Hippocampal formation (tissue), 2 donors: ENCODE data around the gene MYRF.

Experiments used
- DNase-seq, 2 donors: peaks; one replicate each; lab custom pipeline; 2025; lab: John Stamatoyannopoulos, UW

The MYRF gene

DNA sequence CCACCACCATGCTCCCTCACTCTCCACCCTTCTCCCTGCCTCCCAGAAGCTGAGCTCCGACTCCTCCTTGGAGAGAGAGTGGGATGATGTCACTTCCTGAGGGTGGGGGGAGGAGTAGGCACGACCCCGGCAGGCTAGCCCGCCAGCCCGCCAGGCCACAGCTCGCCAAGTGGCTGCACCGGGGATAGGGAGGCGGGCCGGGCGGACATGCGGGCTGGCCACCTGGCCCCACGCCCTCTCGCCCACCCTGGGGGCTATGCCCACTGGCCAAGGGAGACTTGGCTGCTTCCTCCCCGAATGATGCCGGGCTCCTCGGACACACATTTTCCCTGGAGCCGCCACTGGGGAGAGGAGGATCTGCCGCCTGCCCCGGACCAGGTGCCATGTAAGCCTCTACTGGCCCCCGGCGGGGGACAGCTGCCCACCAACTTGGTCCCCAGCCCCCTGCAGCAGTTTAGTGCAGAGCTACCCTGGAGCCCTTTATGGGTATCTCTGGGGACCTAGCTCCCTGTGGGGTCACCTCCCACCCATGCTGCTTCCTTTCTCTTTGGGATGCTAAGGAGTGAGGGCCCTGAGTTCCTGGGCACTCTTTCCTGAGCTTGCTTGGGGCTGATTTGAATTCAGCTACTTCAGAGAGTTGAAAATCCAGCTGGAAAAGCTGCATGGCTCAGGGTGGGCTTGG lies 33.7 kb upstream of the MYRF start:
- no peak for DNase-seq

DNA sequence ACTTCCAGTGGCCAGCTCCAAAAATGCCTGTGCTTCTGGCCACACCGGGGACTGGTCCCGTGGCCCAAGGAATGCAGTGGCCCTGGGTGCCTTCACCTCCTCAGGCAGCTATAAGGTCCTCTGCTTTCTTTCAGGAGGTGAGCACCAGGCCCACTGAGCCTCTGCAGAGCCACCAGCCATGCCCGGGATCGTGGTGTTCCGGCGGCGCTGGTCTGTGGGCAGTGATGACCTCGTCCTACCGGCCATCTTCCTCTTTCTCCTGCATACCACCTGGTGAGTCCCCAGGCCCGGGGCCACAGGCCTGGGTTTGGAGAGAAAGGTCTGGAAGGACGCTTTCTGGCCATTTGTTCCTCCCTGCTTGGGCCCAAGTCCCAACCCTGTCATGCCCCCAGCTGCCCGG lies 32.5 kb upstream of the MYRF start:
- DNase-seq, result no peak

DNA sequence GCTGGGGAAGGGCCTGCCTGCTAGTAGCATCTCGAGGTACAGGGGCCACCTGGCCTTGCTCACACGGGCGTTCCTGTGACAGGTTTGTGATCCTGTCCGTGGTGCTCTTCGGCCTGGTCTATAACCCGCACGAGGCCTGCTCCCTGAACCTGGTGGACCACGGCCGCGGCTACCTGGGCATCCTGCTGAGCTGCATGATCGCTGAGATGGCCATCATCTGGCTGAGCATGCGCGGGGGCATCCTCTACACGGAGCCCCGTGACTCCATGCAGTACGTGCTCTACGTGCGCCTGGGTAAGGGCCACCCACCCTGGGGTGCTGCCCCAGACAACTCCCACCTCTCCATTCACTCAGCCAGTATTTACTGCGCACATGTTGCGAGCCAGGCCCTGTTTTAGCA lies 31.8 kb upstream of the MYRF start:
- no peak for DNase-seq

DNA sequence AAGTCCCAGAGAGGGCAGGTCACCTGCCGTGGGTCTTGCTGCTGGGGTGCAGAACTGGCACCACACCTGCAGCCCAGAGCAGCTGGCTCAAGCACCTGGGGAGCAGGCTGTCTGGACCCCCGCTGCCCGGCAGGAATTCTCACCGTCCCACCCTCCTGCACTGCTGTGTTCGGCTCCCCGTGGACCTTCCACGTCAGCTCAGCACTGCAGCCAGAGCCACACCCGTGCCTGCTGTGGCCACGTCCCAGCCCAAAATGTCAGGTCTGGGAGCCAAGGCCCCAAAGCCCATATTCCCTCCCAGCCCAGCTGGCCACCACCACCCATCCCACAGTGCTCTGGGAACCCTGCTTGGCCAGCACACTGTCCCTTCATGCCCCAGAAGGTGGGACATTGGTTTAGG lies 28.0 kb upstream of the MYRF start:
- no peak for DNase-seq

DNA sequence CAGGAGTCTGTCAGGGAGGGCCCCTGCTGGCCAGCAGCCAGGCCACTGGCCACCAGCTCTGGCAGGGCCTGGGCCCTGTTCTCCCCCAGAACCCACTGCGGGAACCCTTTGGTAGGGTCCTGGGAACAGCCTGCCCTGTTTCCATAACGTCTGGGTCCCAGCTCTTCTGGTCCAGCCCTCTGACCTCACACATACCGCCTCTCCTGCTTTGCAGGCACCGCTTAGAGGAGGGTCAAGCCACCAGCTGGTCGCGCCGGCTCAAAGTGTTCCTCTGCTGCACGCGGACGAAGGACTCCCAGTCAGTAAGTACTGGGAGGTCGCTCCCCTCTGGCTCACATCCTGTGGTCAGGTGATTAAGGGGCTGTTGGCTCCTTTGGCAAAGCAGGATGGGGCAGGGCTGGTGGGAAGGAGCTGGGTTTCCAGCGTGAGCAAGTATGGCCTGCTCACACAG lies 26.6 kb upstream of the MYRF start:
- DNase-seq, result no peak

DNA sequence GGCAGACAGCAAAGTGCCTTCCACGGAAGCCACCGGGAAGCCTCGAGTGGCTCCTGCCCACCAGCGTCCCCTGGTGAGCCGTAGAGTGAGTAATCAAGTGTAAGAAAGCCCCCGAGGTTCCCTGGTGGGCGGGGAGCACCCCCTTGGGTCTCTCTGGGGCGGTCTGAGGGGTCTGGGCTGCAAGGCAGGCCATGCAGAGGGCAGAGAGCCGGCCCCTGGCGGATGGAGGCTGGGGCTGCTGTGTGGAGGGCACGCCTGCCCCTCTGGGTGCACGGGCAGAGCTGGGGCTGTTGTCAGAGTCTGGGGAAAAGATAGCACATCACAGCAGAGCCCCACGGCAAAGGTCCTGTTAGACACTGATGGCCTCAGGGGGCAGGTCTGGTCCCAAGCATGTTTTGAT lies 25.7 kb upstream of the MYRF start:
- no peak for DNase-seq

DNA sequence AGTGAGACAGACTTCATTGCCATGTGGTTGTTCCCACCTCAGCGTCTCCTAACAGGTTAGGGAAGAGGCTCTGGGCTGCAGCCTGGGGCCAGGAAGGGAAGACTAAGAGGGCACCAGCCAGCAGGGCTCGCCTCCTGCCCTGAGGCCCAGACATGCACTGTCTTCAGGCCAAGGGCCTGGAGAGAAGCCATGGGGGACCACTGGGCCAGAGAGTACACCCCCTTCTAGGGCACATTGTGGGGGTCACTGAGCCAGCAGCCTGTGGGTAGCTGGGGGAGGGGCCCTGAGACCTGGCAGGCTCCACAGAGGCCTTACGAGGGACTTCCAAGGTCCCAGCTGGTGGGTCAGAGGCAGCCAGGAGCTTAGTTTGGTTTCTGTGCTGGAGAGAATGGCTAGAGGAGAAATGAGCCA lies 25.0 kb upstream of the MYRF start:
- peak in 1 of 2 donors; percentile 23 for DNase-seq

DNA sequence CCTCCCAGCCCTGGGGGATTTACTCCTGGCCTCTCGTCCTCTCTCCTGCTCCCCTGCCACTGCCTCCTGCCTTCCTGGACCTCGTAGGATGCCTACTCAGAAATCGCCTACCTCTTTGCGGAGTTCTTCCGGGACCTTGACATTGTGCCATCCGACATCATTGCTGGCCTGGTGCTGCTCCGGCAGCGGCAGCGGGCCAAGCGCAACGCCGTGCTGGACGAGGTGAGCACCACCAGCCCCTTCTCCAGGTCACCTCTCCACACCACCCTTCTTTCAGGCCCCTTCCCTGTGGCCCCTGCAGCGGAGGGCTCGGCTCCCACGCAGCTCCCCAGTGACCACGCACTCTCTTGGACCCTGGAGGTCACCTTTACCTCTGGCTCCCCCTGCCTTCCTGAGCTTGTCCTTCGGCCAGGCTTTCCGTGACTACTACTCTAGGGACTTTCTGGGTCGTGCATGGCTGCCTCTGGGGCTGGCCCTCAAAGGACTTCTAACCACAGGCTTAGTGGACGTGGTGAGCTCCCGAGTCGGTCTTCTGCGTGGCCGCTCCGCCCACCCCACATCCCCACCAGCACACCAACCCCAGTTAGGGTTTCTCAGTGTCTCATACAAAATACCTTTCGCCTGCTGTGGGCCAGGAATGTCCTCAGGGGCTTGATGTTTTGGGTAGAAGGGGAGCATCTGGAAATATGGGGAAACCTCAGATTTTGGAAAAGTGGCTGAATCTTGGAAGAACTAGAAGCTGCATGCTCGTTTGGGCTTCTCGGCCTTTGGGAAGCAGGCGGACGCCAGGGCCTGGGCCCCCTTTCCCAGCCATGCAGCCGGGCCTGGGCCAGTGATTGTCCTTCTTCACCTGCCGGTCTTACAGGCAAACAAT lies 24.1 kb upstream of the MYRF start:
- no peak for DNase-seq

DNA sequence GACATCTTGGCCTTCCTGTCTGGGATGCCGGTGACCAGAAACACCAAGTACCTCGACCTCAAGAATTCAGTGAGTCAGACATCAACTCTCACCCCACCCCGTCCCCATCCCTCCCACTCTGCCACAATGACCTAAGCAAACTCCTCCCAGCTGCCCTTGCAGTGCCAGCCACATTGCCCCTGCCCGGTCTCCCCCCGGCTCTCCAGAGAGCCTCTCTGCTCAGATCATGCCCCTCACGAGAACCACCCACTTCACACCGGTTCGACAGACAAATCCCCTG lies 23.6 kb upstream of the MYRF start:
- no peak for DNase-seq

DNA sequence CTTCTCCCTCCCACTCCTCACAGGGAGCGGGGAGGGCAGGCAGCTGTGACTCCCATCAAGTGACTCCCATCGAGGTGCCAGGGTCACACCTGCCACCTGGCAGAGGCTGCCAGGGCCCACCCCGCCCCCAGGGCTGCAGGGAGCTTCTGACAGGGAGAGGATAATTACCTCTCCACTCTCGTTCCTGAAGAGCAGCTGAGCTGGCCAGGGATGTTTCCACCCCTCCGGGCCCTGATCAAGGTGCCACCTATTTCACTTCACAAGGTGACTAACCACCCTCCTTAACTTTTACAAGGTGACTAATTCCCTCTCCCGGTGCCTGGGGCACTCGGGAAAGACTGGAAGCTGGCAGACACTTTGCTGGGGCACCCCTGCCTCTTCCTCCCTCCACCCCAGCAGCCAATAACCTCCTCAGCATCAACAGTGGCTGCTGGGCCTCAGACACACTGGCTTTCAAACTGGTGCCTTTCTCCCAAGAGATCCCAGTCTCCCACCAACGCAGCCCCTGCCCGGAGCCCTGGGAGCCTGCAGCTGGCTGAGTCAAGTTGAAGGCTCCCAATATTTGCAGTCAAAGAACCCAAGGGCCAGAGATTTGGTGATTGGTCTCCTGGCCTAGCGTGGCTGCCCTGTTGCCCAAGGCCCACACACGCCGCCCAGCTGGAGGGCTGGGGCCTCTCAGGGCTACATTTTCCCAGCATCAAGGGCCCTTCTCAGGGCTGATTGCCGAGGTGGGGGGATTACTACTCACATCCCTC lies 22.0 kb upstream of the MYRF start:
- no peak for DNase-seq

DNA sequence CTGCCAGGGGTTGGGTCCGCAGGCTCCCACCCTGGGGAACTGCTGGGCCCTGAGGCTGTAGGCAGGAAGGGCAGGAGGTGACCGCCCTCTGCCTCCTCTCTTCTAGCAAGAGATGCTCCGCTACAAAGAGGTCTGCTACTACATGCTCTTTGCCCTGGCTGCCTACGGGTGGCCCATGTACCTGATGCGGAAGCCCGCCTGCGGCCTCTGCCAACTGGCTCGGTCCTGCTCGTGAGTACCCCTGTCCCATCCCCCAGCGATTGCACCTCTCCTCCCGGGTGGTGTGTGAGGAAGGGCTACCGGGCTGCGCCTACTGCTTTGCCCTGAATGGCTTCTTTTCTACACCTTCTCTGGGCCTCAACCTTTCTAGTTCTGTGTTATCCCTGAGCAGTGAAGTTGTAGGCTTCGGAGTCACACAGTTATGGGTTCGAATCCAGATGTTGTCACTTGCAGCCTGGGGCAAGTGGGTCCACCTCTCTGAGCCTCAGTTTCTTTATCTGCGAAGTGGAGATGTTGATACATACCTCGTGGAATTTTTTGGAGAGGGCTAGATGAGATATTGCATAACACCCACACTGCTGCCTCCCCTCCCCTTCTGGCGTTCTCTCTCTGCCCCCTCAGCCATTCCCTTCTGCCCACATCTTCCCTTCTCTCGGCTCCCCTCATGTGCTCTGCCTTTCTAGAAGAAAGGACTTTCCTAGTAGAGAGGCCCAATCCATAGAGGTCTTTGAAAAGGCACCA lies 21.1 kb upstream of the MYRF start:
- no peak for DNase-seq

DNA sequence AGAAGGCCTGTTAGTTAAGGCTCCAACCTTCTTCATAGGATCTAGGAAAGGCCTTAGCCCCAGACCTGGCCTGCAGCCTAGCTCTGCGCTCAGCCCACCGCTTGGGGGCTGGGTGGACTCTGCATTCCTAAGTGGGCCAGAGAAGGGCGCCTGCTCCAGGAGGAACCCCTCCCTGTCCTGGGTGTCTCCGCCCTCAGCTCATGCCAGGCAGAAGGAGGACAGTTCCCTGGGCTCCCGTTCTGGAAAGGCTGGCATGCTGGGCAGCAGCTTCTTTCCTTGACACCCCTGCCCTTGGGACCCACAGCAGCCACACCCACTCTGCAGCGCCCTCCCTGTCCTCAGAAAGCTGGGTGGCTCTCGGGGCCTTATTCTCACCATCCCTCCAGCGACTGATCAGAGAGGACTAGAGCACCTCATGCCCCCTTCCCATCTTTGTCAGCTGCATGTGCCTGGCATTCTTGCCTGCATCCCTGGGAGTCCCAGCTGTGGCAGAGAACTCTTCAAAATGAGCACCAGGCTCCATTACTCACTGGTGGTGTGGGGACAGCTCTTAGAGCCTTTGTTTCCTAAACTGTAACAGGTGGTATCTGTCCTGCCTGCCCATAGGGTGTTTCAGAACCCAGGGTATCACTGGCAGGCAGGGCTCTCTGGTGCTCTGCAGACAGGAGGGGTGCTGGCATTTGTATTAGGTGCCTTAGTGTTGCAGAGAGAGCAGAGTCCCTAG lies 20.3 kb upstream of the MYRF start:
- DNase-seq, result no peak

DNA sequence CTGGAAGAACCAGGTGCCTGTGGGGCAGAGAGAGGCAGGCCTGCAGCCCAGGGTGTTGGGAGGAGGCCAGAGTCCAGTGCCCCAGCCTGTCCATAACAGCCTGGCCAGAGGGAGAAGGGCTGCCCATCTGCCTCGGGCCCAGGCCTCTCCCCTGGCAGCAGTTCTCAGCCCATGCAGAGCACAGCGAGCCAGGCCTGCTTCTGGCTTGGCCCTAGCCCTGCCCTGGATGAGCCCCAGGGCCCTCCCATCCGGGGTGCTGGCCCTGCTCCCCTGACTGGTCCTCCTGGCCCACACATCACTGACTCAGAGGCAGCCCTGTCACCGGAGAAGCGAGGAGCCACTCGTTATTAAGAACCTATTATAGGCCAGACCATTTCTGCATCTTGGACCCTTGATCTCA lies 19.7 kb upstream of the MYRF start:
- DNase-seq, result peak in 1 of 2 donors; percentile 45

DNA sequence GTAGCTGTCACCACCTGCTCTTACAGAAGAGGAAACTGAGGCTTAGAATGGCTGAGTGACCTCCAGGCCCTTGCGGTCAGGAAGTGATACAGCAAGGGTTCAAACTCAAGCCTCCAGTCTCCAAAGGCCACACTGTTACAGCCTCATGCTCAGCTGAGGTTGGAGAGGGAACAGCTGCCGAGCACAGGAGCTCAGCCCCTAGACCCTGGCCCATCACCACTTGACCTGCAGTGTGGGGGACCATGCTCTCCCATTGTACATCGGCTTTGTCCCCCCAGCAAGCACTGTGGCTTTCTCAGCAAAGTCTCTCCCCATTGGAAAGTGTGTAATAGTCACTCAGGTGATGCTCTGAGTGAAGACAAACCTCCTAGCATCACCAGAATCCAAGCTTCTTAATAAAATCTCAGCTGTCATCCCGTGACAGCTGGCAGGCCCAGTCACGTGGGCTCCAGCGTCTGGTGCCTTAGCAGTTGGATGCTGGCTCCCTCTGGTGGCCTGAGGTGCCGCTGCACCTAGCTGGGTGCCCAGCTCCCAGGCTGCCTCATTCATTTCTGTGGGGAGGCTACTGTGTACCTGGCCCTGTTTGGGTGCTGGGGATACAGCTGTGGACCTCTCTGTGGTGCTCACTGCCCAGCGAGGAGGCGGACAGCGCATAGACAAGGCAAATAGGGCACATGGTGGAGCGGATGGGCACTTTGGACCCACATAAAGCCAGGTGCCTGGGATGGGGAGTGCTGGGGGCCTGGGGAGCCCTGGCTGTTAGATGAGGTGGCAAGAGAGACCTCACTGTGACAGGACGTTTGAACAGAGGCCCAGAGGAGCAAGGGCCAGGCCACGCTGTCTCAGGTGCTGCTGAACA lies 19.1 kb upstream of the MYRF start:
- peak; percentile 76 to 85 for DNase-seq

DNA sequence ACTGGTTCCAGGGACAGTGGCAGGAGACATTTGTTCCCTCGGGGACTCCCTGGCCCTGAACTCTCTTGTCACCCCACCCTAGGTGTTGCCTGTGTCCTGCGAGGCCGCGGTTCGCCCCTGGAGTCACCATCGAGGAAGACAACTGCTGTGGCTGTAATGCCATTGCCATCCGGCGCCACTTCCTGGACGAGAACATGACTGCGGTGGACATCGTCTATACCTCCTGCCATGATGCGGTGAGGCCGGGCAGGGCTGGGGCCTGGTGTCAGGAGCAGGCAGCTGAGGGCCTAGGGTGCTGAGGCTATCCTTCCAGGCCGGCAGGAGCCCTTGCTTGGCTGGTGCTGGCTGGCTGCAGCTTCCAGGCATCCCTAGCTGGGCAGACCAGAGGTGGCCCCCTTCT lies 17.7 kb upstream of the MYRF start:
- no peak for DNase-seq

DNA sequence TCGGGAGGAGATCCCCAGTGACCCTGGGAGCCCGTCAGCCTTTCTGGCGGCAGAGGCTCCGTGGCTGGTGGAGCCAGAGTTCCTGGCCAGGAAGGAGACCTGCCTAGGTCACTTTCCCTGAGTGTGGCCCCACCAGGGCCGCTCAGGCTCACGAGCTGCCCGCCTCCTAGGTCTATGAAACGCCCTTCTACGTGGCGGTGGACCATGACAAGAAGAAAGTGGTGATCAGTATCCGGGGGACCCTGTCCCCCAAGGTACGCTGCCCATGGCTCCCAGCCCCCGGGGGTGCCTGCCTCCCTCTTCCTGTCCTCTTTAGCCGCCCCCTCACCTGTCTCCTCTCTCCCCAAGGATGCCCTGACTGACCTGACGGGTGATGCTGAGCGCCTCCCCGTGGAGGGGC lies 17.0 kb upstream of the MYRF start:
- no peak for DNase-seq

DNA sequence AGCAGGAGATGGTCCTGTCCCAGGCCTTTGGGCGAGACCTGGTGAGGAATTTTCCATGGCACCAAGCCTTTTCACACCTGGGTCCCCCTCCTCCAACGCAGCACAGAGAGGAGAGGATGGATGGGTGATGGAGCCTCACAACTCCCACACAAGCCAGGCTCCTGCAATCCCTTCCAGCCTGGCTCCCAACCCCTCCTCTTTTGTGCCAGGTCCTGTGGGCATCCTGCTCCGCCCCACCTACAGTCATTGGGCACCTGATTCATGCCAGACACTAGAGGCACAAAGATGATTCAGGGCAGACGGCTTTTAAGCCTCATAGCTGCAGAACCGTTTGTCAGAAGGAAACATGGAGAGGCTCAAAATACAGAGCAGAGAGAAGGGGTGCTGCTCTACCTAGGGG lies 16.1 kb upstream of the MYRF start:
- no peak for DNase-seq

DNA sequence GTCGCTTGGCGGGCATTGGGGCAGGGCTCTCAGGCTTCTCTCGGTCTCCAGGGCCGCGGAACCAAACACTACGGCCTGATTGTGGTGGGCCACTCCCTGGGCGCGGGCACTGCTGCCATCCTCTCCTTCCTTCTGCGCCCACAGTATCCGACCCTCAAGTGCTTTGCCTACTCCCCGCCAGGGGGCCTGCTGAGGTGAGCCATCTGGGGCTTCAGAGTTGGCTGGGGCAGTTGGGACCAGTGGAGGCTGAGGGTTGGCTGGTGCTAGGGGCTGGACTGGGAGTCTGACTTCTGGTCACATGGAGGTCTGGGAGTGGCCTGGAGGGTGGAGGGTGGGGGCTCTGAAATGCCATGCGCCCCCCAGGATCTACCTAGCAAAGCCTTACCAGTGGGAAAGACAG lies 15.3 kb upstream of the MYRF start:
- DNase-seq, result no peak

DNA sequence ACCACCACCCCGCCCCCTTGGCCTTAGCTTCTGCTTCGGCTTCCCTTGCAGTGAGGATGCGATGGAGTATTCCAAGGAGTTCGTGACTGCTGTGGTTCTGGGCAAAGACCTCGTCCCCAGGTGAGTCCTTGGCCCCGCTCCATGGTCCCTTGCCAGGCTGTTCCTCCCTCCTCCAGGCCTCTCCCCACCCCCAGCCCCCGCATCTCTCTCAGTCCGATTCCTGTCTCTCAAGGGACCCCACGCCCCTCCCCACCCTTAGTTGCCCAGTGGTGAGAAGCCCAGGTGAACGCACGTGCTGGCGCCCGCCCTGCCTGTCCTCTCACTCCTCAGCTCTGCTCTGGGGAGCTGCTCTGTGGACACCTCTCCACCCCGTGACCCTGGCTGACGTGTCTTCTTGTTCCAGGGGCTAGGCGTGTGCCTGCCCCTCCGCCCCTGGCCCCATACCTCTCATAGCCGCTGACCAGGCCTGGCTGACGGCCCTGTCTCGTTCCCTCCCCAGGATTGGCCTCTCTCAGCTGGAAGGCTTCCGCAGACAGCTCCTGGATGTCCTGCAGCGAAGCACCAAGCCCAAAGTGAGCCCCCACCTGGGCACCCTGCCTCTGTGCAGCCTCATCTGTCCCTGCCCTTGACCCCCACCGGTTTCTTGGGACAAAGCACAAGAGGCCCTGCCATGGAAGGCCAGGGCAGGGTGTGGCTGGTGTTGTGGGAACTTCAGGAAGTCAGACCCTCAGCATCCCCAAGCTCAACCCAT lies 14.6 kb upstream of the MYRF start:
- DNase-seq, result no peak

DNA sequence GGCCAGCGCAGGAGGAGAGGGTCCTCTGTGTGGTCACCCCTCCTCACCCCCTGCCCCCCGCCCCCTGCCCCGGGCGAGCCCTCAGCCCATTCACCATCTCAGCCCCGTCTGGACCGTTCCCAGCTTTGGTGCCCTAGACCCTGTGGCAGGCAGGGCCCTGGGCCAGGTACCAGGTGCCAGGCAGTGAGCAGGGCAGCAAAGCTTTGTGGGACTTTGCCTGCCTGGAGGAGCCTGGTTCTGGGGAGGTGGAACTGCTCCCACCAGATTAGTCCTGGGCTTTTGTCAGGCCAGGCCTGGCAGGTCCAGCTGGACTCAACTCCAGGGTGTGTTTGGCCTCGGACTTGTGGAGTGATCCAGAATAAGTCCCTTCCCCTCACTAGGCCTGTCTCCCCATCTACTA lies 13.7 kb upstream of the MYRF start:
- DNase-seq, result no peak
